HL-60/S4 treated with retinoic acid at 250 ng/mL for 4 days and 3 days (cell line): ENCODE measurements around the gene C16orf92.
"Not testable (repeated sequence)": the region's sequence is repeated elsewhere in the genome, so short reads cannot be mapped to it uniquely, and the experiment has no call there.

Source experiments
- in situ Hi-C: fragments of 300-500 bp; cut with MboI; formaldehyde crosslinking; loops from 2 replicates; pipeline ENCODE4 v1.7.0; 2022; ENCODE audit warnings: low sequenced_read_pairs

Gene C16orf92

GRCh38 chr16:30018731-30019158, 4.3 kb upstream of the C16orf92 start:
- in situ Hi-C loops: loop anchor here (25.0 kb wide), 1 partner anchor 906 kb away; no protein-coding TSS in a partner anchor

- in situ Hi-C loops: loop anchor here (10.0 to 25.0 kb wide), 2 partner anchors 319 to 911 kb away; no protein-coding TSS in a partner anchor
Observed at GRCh38 chr16:30023586-30023985, 588 bp downstream of the C16orf92 start.

GRCh38 chr16:30024451-30024850, 1.5 kb downstream of the C16orf92 start:
- in situ Hi-C loops: loop anchor here (10.0 to 25.0 kb wide), 2 partner anchors 320 to 912 kb away; no protein-coding TSS in a partner anchor

GRCh38 chr16:30025156-30025555, 2.2 kb downstream of the C16orf92 start:
- in situ Hi-C loops: loop anchor here (10.0 kb wide), 1 partner anchor 320 kb away; no protein-coding TSS in a partner anchor

- in situ Hi-C loops: loop anchor here (10.0 kb wide), 1 partner anchor 321 kb away; no protein-coding TSS in a partner anchor
Observed at GRCh38 chr16:30025574-30025973, 2.6 kb downstream of the C16orf92 start.

- in situ Hi-C loops: loop anchor here (10.0 kb wide), 1 partner anchor 322 kb away; no protein-coding TSS in a partner anchor
Observed at GRCh38 chr16:30026449-30026848, 3.5 kb downstream of the C16orf92 start.

- in situ Hi-C loops: loop anchor here (10.0 kb wide), 1 partner anchor 323 kb away; no protein-coding TSS in a partner anchor
Observed at GRCh38 chr16:30027588-30028437, 4.8 kb downstream of the C16orf92 start.

- in situ Hi-C loops: loop anchor here (10.0 kb wide), 1 partner anchor 324 kb away; no protein-coding TSS in a partner anchor
Observed at GRCh38 chr16:30028438-30029076, 5.6 kb downstream of the C16orf92 start.

- in situ Hi-C loops: no loop called here
Observed at GRCh38 chr16:30030011-30030685, 7.2 kb downstream of the C16orf92 start.

GRCh38 chr16:30030841-30031413, 7.9 kb downstream of the C16orf92 start, which contains the start of gene TLCD3B:
TLCD3B (minus strand) TSS chr16:30031271; CDS start chr16:30030527, 744 bp downstream.
- in situ Hi-C loops: no loop called here

- in situ Hi-C loops: no loop called here
Observed at GRCh38 chr16:30031477-30031918, 8.5 kb downstream of the C16orf92 start.

- in situ Hi-C loops: no loop called here
Observed at GRCh38 chr16:30032083-30032819, 9.3 kb downstream of the C16orf92 start.

- in situ Hi-C loops: no loop called here
Observed at GRCh38 chr16:30033270-30033669, 10.3 kb downstream of the C16orf92 start.

GRCh38 chr16:30040221-30040620, 17.2 kb downstream of the C16orf92 start:
- in situ Hi-C loops: no loop called here

GRCh38 chr16:30040690-30041089, 17.7 kb downstream of the C16orf92 start:
- in situ Hi-C loops: not testable (repeated sequence)

GRCh38 chr16:30041841-30042240, 18.8 kb downstream of the C16orf92 start:
- in situ Hi-C loops: no loop called here

- in situ Hi-C loops: no loop called here
Observed at GRCh38 chr16:30046178-30046577, 23.2 kb downstream of the C16orf92 start.

- in situ Hi-C loops: no loop called here
Observed at GRCh38 chr16:30046588-30046987, 23.6 kb downstream of the C16orf92 start.

- in situ Hi-C loops: no loop called here
Observed at GRCh38 chr16:30049871-30050270, 26.9 kb downstream of the C16orf92 start.

GRCh38 chr16:30051518-30051917, 28.5 kb downstream of the C16orf92 start:
- in situ Hi-C loops: no loop called here
